WTC11 (cell line): ENCODE data around the gene NETO1. TPM values are rescaled to one million over a fixed set of nuclear protein-coding genes. Genes with fewer than 3 reads are reported as not detected.

Experiments used
- ATAC-seq: fragments of 200-7000 bp; cut with Tn5 transposase; 2 replicates; pipeline ENCODE4 v1.10.0; 2021; ENCODE audit warnings: mild to moderate bottlenecking, moderate library complexity
- CTCF ChIA-PET: fragments of 300-600 bp; sonication (Branson Sonifier 250); formaldehyde crosslinking; loops from one replicate; lab custom pipeline; 2021; ENCODE audit warnings: antibody characterized with exemption; lab: Charles Lee
- POLR2A ChIA-PET: fragments of 350-600 bp; sonication (Branson Sonifier 250); formaldehyde crosslinking; loops from one replicate; lab custom pipeline; 2021; ENCODE audit warnings: antibody characterized with exemption; lab: Charles Lee
- DNase-seq: peaks from one replicate; pipeline ENCODE4 v3.0.0; 2021; ENCODE audit warnings: low spot score
- H3K27ac Mint-ChIP-seq: 2 replicates; pipeline ENCODE4 v1.8.0; 2021; ENCODE audit warnings: mixed read lengths
- H3K27me3 Mint-ChIP-seq: 2 replicates; pipeline ENCODE4 v1.8.0; 2021; ENCODE audit warnings: low read depth, mild to moderate bottlenecking, moderate library complexity, mixed read lengths
- H3K36me3 Mint-ChIP-seq: 2 replicates; pipeline ENCODE4 v1.8.0; 2021; ENCODE audit warnings: mixed read lengths
- H3K4me1 Mint-ChIP-seq: 2 replicates; pipeline ENCODE4 v1.8.0; 2022; ENCODE audit warnings: mixed read lengths
- H3K4me3 Mint-ChIP-seq: 2 replicates; pipeline ENCODE4 v1.8.0; 2021; ENCODE audit warnings: mild to moderate bottlenecking, moderate library complexity, mixed read lengths
- H3K9me3 Mint-ChIP-seq: 2 replicates; pipeline ENCODE4 v1.8.0; 2021; ENCODE audit warnings: mixed read lengths
- AR ChIP-seq: fragments of 250-450 bp; sonication (Bioruptor Pico); IDR thresholded peaks from 2 replicates; pipeline ENCODE4 v1.9.0; 2021; ENCODE audit warnings: mild to moderate bottlenecking
- ATF3 ChIP-seq: sonication (generic); formaldehyde crosslinking; conservative IDR thresholded peaks from 2 replicates; pipeline ENCODE4 v1.8.1; 2022; ENCODE audit warnings: mild to moderate bottlenecking, missing genetic modification reagents
- CBFB ChIP-seq: sonication (generic); formaldehyde crosslinking; IDR thresholded peaks from 2 replicates; pipeline ENCODE4 v1.8.1; 2022; ENCODE audit warnings: mild to moderate bottlenecking, low read depth, missing genetic modification reagents
- CREB1 ChIP-seq: sonication (generic); formaldehyde crosslinking; IDR thresholded peaks from 2 replicates; pipeline ENCODE4 v1.8.0; 2023; ENCODE audit warnings: mild to moderate bottlenecking, missing genetic modification reagents
- CREM ChIP-seq: sonication (generic); formaldehyde crosslinking; IDR thresholded peaks from 2 replicates; pipeline ENCODE4 v1.8.1; 2022; ENCODE audit warnings: mild to moderate bottlenecking, missing genetic modification reagents, moderate library complexity
- E2F4 ChIP-seq: sonication (generic); formaldehyde crosslinking; IDR thresholded peaks from 2 replicates; pipeline ENCODE4 v1.8.1; 2022; ENCODE audit warnings: low read depth, mild to moderate bottlenecking, moderate library complexity, missing genetic modification reagents, borderline replicate concordance
- ETV6 ChIP-seq: sonication (generic); formaldehyde crosslinking; IDR thresholded peaks from 2 replicates; pipeline ENCODE4 v1.8.1; 2022; ENCODE audit warnings: mild to moderate bottlenecking, missing genetic modification reagents
- FOXJ3 ChIP-seq: sonication (generic); formaldehyde crosslinking; IDR thresholded peaks from 2 replicates; pipeline ENCODE4 v1.9.0; 2021; ENCODE audit warnings: missing genetic modification reagents, mild to moderate bottlenecking, borderline replicate concordance
- FOXK1 ChIP-seq: sonication (generic); formaldehyde crosslinking; IDR thresholded peaks from 2 replicates; pipeline ENCODE4 v1.8.0; 2022; ENCODE audit warnings: mild to moderate bottlenecking, moderate library complexity, missing genetic modification reagents
- FOXP4 ChIP-seq: sonication (generic); formaldehyde crosslinking; IDR thresholded peaks from 2 replicates; pipeline ENCODE4 v1.8.0; 2022; ENCODE audit warnings: mild to moderate bottlenecking, missing genetic modification reagents
- GRHL2 ChIP-seq: fragments of 250-450 bp; sonication (Bioruptor Pico); IDR thresholded peaks from 2 replicates; pipeline ENCODE4 v1.8.0; 2022; ENCODE audit warnings: mild to moderate bottlenecking, moderate library complexity; ENCODE audit not compliant: insufficient replicate concordance, severe bottlenecking
- HMGA2 ChIP-seq: fragments of 250-450 bp; sonication (Bioruptor Pico); IDR thresholded peaks from 2 replicates; pipeline ENCODE4 v1.4.0; 2021; ENCODE audit warnings: mild to moderate bottlenecking, moderate library complexity
- IRF1 ChIP-seq: sonication (generic); formaldehyde crosslinking; IDR thresholded peaks from 2 replicates; pipeline ENCODE4 v1.8.0; 2023; ENCODE audit warnings: missing genetic modification reagents
- IRF2 ChIP-seq: sonication (generic); formaldehyde crosslinking; IDR thresholded peaks from 2 replicates; pipeline ENCODE4 v1.8.0; 2022; ENCODE audit warnings: low read depth, missing genetic modification reagents, borderline replicate concordance
- NFE2L1 ChIP-seq: sonication (generic); formaldehyde crosslinking; IDR thresholded peaks from 2 replicates; pipeline ENCODE4 v1.8.1; 2023; ENCODE audit warnings: missing genetic modification reagents
- OVOL2 ChIP-seq: fragments of 250-450 bp; sonication (Bioruptor Pico); IDR thresholded peaks from 2 replicates; pipeline ENCODE4 v1.9.0; 2021; ENCODE audit warnings: mild to moderate bottlenecking, borderline replicate concordance
- RELA ChIP-seq: sonication (generic); formaldehyde crosslinking; IDR thresholded peaks from 2 replicates; pipeline ENCODE4 v1.8.1; 2022; ENCODE audit warnings: missing genetic modification reagents, mild to moderate bottlenecking, borderline replicate concordance
- SMAD4 ChIP-seq: sonication (generic); formaldehyde crosslinking; IDR thresholded peaks from 2 replicates; pipeline ENCODE4 v1.8.0; 2022; ENCODE audit warnings: mild to moderate bottlenecking, missing genetic modification reagents
- TP53 ChIP-seq: sonication (generic); formaldehyde crosslinking; IDR thresholded peaks from 2 replicates; pipeline ENCODE4 v1.8.1; 2023; ENCODE audit warnings: mild to moderate bottlenecking, missing genetic modification reagents
- ZBTB21 ChIP-seq: sonication (generic); formaldehyde crosslinking; IDR thresholded peaks from 2 replicates; pipeline ENCODE4 v1.8.1; 2023; ENCODE audit warnings: mild to moderate bottlenecking, missing genetic modification reagents, borderline replicate concordance
- ZNF121 ChIP-seq: sonication (generic); formaldehyde crosslinking; IDR thresholded peaks from 2 replicates; pipeline ENCODE4 v1.8.0; 2023; ENCODE audit warnings: missing genetic modification reagents
- ZNF138 ChIP-seq: sonication (generic); formaldehyde crosslinking; conservative IDR thresholded peaks from 2 replicates; pipeline ENCODE4 v1.8.1; 2022; ENCODE audit warnings: mild to moderate bottlenecking, moderate library complexity, missing genetic modification reagents
- total RNA-seq: library from RNA; stranded (reverse); gene quantifications from 3 replicates; pipeline ENCODE4 v1.2.3, GENCODE V29; 2021
- TF ChIP-seq, protein P1 (sequence below): sonication (generic); formaldehyde crosslinking; IDR thresholded peaks from 2 replicates; pipeline ENCODE4 v1.8.1; 2022; ENCODE audit warnings: mild to moderate bottlenecking, missing genetic modification reagents, moderate library complexity, borderline replicate concordance
- TF ChIP-seq, protein P2 (sequence below): fragments of 250-450 bp; sonication (Bioruptor Pico); IDR thresholded peaks from 2 replicates; pipeline ENCODE4 v1.9.0; 2021; ENCODE audit warnings: moderate library complexity, mild to moderate bottlenecking, inconsistent platforms, borderline replicate concordance
- TF ChIP-seq, protein P3 (sequence below): sonication (generic); formaldehyde crosslinking; IDR thresholded peaks from 2 replicates; pipeline ENCODE4 v1.8.1; 2023; ENCODE audit warnings: mild to moderate bottlenecking, missing genetic modification reagents, moderate library complexity

NETO1 gene
- total RNA-seq, 1 experiment from 2014 or later = 33.1 TPM

DNA sequence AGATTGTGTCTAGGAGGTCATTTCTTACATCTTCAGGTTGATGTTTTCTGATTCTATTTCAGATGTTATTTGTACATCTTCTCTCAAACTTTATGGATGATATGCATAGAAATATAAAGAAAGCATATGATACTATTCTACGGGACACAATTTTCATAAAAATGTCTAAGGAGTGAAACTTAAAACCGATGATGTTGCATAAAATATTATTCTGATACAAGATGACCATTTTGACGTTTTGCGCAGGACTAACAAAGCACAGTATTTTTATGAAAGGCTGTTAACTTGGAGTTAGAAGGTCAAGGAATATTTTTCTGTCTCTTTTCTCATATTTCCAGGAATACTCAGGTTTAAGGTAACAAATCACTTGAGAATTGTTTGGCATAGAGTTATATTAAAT, 8.7 kb downstream of the NETO1 start (continued):
- TF ChIP-seq FOXJ3 (CRISPR knock-in tag) (no peak), GRHL2 (CRISPR knock-in tag) (no peak), E2F4 (CRISPR knock-in tag) (no peak), CREM (CRISPR knock-in tag) (no peak), ZNF138 (CRISPR knock-in tag) (no peak), ZBTB21 (no peak), CREB1 (CRISPR knock-in tag) (no peak), FOXP4 (CRISPR knock-in tag) (no peak), FOXK1 (CRISPR knock-in tag) (no peak), SMAD4 (CRISPR knock-in tag) (no peak), CBFB (no peak), HMGA2 (CRISPR knock-in tag) (no peak), ETV6 (CRISPR knock-in tag) (no peak), AR (CRISPR knock-in tag) (no peak)
- TF ChIP-seq, protein P1, sequence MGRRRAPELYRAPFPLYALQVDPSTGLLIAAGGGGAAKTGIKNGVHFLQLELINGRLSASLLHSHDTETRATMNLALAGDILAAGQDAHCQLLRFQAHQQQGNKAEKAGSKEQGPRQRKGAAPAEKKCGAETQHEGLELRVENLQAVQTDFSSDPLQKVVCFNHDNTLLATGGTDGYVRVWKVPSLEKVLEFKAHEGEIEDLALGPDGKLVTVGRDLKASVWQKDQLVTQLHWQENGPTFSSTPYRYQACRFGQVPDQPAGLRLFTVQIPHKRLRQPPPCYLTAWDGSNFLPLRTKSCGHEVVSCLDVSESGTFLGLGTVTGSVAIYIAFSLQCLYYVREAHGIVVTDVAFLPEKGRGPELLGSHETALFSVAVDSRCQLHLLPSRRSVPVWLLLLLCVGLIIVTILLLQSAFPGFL (CRISPR knock-in tag) = no peak

DNA sequence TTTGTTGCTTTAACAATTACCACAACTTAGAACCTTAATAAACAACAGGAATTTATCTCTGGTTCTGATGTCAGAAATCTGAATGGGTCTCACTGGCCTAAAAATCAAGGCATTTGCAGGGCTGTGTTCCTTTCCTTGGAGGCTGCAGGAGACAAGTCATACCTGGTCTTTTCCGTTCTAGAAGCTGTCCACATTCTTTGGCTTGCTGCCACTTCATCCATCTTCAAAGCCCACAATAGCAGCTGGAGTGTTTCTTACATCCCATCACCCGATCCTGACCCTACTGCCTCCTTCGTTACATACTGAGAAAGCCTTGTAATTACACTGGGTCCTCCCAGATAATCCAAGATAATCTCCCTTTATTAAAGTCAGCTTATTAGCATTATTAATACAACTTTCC, 18.1 kb downstream of the NETO1 start:
- Mint-ChIP-seq H3K9me3 (peaks cover 24% of the 10 kb centered on the region), H3K27me3 (no peaks in the 10 kb centered on the region), H3K4me3 (no peak overlapping the region), H3K27ac (no peak overlapping the region), H3K36me3 (peaks cover 29% of the 10 kb centered on the region), H3K4me1 (peaks cover 27% of the 10 kb centered on the region)
- POLR2A ChIA-PET = no interaction called here
- no peak for DNase-seq
- CTCF ChIA-PET = no interaction called here
- ATAC-seq = no peak
- TF ChIP-seq IRF2 (CRISPR knock-in tag) = no peak
- no peak for TF ChIP-seq OVOL2
- TF ChIP-seq TP53 = no peak
- TF ChIP-seq RELA (CRISPR knock-in tag) = no peak
- no peak for TF ChIP-seq ZNF121 (CRISPR knock-in tag)
- TF ChIP-seq, protein P2, sequence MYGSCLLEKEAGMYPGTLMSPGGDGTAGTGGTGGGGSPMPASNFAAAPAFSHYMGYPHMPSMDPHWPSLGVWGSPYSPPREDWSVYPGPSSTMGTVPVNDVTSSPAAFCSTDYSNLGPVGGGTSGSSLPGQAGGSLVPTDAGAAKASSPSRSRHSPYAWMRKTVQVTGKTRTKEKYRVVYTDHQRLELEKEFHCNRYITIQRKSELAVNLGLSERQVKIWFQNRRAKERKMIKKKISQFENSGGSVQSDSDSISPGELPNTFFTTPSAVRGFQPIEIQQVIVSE = no peak
- TF ChIP-seq, protein P3, sequence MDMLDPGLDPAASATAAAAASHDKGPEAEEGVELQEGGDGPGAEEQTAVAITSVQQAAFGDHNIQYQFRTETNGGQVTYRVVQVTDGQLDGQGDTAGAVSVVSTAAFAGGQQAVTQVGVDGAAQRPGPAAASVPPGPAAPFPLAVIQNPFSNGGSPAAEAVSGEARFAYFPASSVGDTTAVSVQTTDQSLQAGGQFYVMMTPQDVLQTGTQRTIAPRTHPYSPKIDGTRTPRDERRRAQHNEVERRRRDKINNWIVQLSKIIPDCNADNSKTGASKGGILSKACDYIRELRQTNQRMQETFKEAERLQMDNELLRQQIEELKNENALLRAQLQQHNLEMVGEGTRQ (CRISPR knock-in tag) = no peak
- TF ChIP-seq FOXK1 (CRISPR knock-in tag) = no peak
- no peak for TF ChIP-seq ATF3 (CRISPR knock-in tag)
- no peak for TF ChIP-seq IRF1 (CRISPR knock-in tag)
- TF ChIP-seq NFE2L1 (CRISPR knock-in tag) = no peak
